Glomerular visceral epithelial cell (primary cell): ENCODE measurements around the gene PCDHA10.

ENCODE experiments used
- DNase-seq: peaks from one replicate; pipeline ENCODE4 v3.0.0-alpha.2; 2016; ENCODE audit errors: extremely low spot score

The PCDHA10 gene

DNA sequence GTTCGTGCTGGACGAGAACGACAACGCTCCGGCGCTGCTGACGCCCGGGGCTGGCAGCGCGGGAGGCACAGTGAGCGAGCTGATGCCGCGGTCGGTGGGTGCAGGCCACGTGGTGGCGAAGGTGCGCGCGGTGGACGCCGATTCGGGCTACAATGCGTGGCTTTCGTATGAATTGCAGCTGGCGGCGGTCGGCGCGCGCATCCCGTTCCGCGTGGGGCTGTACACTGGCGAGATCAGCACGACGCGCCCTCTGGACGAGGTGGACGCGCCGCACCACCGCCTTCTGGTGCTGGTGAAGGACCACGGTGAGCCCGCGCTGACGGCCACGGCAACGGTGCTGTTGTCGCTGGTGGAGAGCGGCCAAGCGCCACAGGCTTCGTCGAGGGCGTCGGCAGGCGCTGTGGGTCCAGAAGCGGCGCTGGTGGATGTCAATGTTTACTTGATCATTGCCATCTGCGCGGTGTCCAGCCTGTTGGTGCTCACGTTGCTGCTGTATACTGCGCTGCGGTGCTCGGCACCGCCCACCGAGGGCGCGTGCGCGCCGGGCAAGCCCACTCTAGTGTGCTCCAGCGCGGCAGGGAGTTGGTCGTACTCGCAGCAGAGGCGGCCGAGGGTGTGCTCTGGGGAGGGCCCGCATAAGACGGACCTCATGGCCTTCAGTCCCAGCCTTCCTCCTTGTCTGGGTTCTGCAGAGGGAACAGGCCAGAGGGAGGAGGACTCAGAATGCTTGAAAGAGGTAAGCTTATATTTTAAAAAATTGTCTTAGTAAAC lies 28.4 kb downstream of the PCDHA10 start:
- no peak for DNase-seq

DNA sequence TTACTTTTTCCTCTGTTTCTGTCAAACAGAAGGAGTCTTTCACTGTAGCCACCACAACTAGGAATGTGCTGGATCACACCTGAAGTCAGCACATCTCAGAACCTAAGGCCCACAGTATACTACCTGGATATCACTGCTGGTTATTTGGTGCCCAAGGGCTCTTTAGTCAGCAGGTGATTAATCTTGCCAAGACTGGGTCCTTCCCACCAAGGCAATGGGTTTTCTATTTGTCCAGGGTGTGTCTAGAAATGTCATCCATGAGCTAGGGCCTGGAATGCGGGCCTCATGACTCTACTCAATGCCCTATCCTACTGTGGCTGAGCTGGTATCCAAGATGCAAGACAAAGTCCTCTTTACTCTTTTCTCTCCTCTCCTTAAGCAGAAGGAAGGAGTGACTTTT lies 60.6 kb downstream of the PCDHA10 start:
- DNase-seq: no peak
